Measurements from ENCODE around the gene SFT2D3.

SFT2D3 gene

GRCh38 chr2:127664065-127664894, 37.0 kb upstream of the SFT2D3 start:
- no peak for DNase-seq (ENCODE audit: low read depth in 1 of 2, low spot score in 1 of 2)

GRCh38 chr2:127664895-127665225, 36.4 kb upstream of the SFT2D3 start:
- no peak for DNase-seq (ENCODE audit: low read depth in 1 of 2, low spot score in 1 of 2)

GRCh38 chr2:127665267-127665893, 35.9 kb upstream of the SFT2D3 start:
- DNase-seq (ENCODE audit: low read depth in 1 of 2, low spot score in 1 of 2) = no peak

- no peak for DNase-seq (ENCODE audit: low read depth in 1 of 2, low spot score in 1 of 2)
Observed at GRCh38 chr2:127669056-127669455, 32.2 kb upstream of the SFT2D3 start.

GRCh38 chr2:127670055-127670956, 31.0 kb upstream of the SFT2D3 start:
- no peak for DNase-seq (ENCODE audit: low read depth in 1 of 2, low spot score in 1 of 2)

- DNase-seq (ENCODE audit: low read depth in 1 of 2, low spot score in 1 of 2) = no peak
Observed at GRCh38 chr2:127670957-127671290, 30.4 kb upstream of the SFT2D3 start.

GRCh38 chr2:127671557-127672302, 29.6 kb upstream of the SFT2D3 start:
- DNase-seq (ENCODE audit: low read depth in 1 of 2, low spot score in 1 of 2) = no peak

- DNase-seq (ENCODE audit: low read depth in 1 of 2, low spot score in 1 of 2) = no peak
Observed at GRCh38 chr2:127672341-127673224, 28.7 kb upstream of the SFT2D3 start.

- no peak for DNase-seq (ENCODE audit: low read depth in 1 of 2, low spot score in 1 of 2)
Observed at GRCh38 chr2:127673291-127674069, 27.8 kb upstream of the SFT2D3 start.

GRCh38 chr2:127674241-127675209, 26.8 kb upstream of the SFT2D3 start:
- no peak for DNase-seq (ENCODE audit: low read depth in 1 of 2, low spot score in 1 of 2)

GRCh38 chr2:127675331-127676261, 25.7 kb upstream of the SFT2D3 start, which contains the start of gene LIMS2:
Gene LIMS2 (minus strand): TSS chr2:127675530. CDS start chr2:127675024, 506 bp downstream.
- no peak for DNase-seq (ENCODE audit: low read depth in 1 of 2, low spot score in 1 of 2)

GRCh38 chr2:127676906-127677305, 24.4 kb upstream of the SFT2D3 start:
- DNase-seq (ENCODE audit: low read depth in 1 of 2, low spot score in 1 of 2) = no peak

- DNase-seq (ENCODE audit: low read depth in 1 of 2, low spot score in 1 of 2) = no peak
Observed at GRCh38 chr2:127678531-127678930, 22.8 kb upstream of the SFT2D3 start.

GRCh38 chr2:127678991-127679390, 22.3 kb upstream of the SFT2D3 start:
- DNase-seq (ENCODE audit: low read depth in 1 of 2, low spot score in 1 of 2) = no peak

GRCh38 chr2:127679680-127680361, 21.5 kb upstream of the SFT2D3 start:
- no peak for DNase-seq (ENCODE audit: low read depth in 1 of 2, low spot score in 1 of 2)

GRCh38 chr2:127680706-127681287, 20.5 kb upstream of the SFT2D3 start:
- no peak for DNase-seq (ENCODE audit: low read depth in 1 of 2, low spot score in 1 of 2)

Data from activated CD4-positive, alpha-beta T cell treated with anti-CD3 and anti-CD28 coated beads, Interleukin-2, amount 50 U/mL, for 24 hours (primary cell).